NCI-H526 treated with DMSO at 0.1 percent for 48 hours (cell line): Measurements from ENCODE around the gene LONRF3.

ENCODE experiments used
- DNase-seq: peaks from one replicate; lab custom pipeline; 2025; lab: John Stamatoyannopoulos, UW

LONRF3 gene

GRCh38 chrX:119036107-119037029 is 62.0 kb downstream of the LONRF3 start:
- peak; percentile 60 for DNase-seq

- no peak for DNase-seq
Measured at GRCh38 chrX:119040432-119040831, 66.0 kb downstream of the LONRF3 start.

- no peak for DNase-seq
Measured at GRCh38 chrX:119041175-119041574, 66.8 kb downstream of the LONRF3 start.

- no peak for DNase-seq
Measured at GRCh38 chrX:119042040-119042439, 67.6 kb downstream of the LONRF3 start.

- DNase-seq: no peak
Measured at GRCh38 chrX:119042996-119043395, 68.6 kb downstream of the LONRF3 start.

- DNase-seq: no peak
Measured at GRCh38 chrX:119045884-119046283, 71.5 kb downstream of the LONRF3 start.

- no peak for DNase-seq
Measured at GRCh38 chrX:119055687-119056086, 81.3 kb downstream of the LONRF3 start.

- no peak for DNase-seq
Measured at GRCh38 chrX:119062750-119063374, 88.4 kb downstream of the LONRF3 start.

GRCh38 chrX:119063428-119063827 is 89.0 kb downstream of the LONRF3 start:
- no peak for DNase-seq

- DNase-seq: peak; percentile 3
Measured at GRCh38 chrX:119067023-119067739, 92.8 kb downstream of the LONRF3 start.
